ENCODE measurements around the gene URI1. TPM values are rescaled to one million over a fixed set of nuclear protein-coding genes. Genes with fewer than 3 reads are reported as not detected.
"Not testable (repeated sequence)": the region's sequence is repeated elsewhere in the genome, so short reads cannot be mapped to it uniquely, and the experiment has no call there.

Gene URI1
- total and polyA plus RNA-seq, 10 donors: 23.8 to 64.6 (median 52.4) TPM

GRCh38 chr19:29904017-29904416, 38.0 kb upstream of the URI1 start:
- no peaks in the 10 kb centered on the region for H3K27me3 ChIP-seq (replicated peaks in 1 of 7)
- H3K4me3 ChIP-seq: no peak overlapping the region
- intact Hi-C loops (cut with DNase I; ENCODE audit: low total_unique reads): no loop called here
- H3K36me3 ChIP-seq: no peaks in the 10 kb centered on the region
- no peak overlapping the region for H3K27ac ChIP-seq
- no peaks in the 10 kb centered on the region for H3K4me1 ChIP-seq
- WGBS, 5 donors: 62 to 89% (median 84%) methylated on average over 2 of the region's 2 CpGs
- TF ChIP-seq CTCF (IDR thresholded peaks at IDR 0.05 in 8 of 11, conservative IDR thresholded peaks at IDR 0.05 in 3 of 11) (no peak), POLR2AphosphoS5 (IDR thresholded peaks at IDR 0.05) (no peak), POLR2A (IDR thresholded peaks at IDR 0.05) (no peak)
- peaks cover 0 to 7% (median 0%) of the 10 kb centered on the region in 8 donors for H3K9me3 ChIP-seq
- no peak for DNase-seq

GRCh38 chr19:29908963-29909944, 32.8 kb upstream of the URI1 start:
- 71 to 82% (median 79%) methylated on average over 18 of the region's 18 CpGs for WGBS, 5 donors
- intact Hi-C loops (cut with DNase I; ENCODE audit: low total_unique reads): no loop called here

GRCh38 chr19:29914933-29915332, 27.1 kb upstream of the URI1 start:
- 54 to 79% (median 65%) methylated on average over 3 of the region's 3 CpGs for WGBS, 5 donors

More at GRCh38 chr19:29908963-29909944, 32.8 kb upstream of the URI1 start:
- DNase-seq: no peak
- no peaks in the 10 kb centered on the region for H3K4me1 ChIP-seq
- H3K9me3 ChIP-seq: peaks cover 0 to 1% (median 0%) of the 10 kb centered on the region in 8 donors
- TF ChIP-seq CTCF (IDR thresholded peaks at IDR 0.05 in 8 of 11, conservative IDR thresholded peaks at IDR 0.05 in 3 of 11) (no peak), POLR2AphosphoS5 (IDR thresholded peaks at IDR 0.05) (no peak), POLR2A (IDR thresholded peaks at IDR 0.05) (no peak)
- H3K27ac ChIP-seq: no peak overlapping the region
- H3K27me3 ChIP-seq (replicated peaks in 1 of 7): no peaks in the 10 kb centered on the region
- H3K4me3 ChIP-seq: no peak overlapping the region
- no peaks in the 10 kb centered on the region for H3K36me3 ChIP-seq

GRCh38 chr19:29915832-29916231, 26.2 kb upstream of the URI1 start:
- H3K9me3 ChIP-seq; DNase-seq; H3K4me3 ChIP-seq; H3K27ac ChIP-seq; H3K36me3 ChIP-seq; H3K4me1 ChIP-seq; intact Hi-C loops (cut with DNase I; ENCODE audit: low total_unique reads); H3K27me3 ChIP-seq (replicated peaks in 1 of 7): not testable (repeated sequence)
- 68 to 91% (median 80%) methylated on average over 2 of the region's 2 CpGs for WGBS, 5 donors

More at GRCh38 chr19:29914933-29915332, 27.1 kb upstream of the URI1 start:
- Histone ChIP-seq H3K27me3 (replicated peaks in 1 of 7) (peaks cover 0 to 4% (median 0%) of the 10 kb centered on the region in 7 donors), H3K36me3 (no peaks in the 10 kb centered on the region), H3K4me3 (no peak overlapping the region), H3K9me3 (no peaks in the 10 kb centered on the region), H3K4me1 (no peaks in the 10 kb centered on the region), H3K27ac (no peak overlapping the region)
- no peak for TF ChIP-seq CTCF (IDR thresholded peaks at IDR 0.05 in 8 of 11, conservative IDR thresholded peaks at IDR 0.05 in 3 of 11)
- TF ChIP-seq POLR2AphosphoS5 (IDR thresholded peaks at IDR 0.05): no peak
- no peak for TF ChIP-seq POLR2A (IDR thresholded peaks at IDR 0.05)
- intact Hi-C loops (cut with DNase I; ENCODE audit: low total_unique reads): no loop called here
- no peak for DNase-seq

Measured in spleen (tissue), 11 donors.